ENCODE results near the gene MLN.

DNA sequence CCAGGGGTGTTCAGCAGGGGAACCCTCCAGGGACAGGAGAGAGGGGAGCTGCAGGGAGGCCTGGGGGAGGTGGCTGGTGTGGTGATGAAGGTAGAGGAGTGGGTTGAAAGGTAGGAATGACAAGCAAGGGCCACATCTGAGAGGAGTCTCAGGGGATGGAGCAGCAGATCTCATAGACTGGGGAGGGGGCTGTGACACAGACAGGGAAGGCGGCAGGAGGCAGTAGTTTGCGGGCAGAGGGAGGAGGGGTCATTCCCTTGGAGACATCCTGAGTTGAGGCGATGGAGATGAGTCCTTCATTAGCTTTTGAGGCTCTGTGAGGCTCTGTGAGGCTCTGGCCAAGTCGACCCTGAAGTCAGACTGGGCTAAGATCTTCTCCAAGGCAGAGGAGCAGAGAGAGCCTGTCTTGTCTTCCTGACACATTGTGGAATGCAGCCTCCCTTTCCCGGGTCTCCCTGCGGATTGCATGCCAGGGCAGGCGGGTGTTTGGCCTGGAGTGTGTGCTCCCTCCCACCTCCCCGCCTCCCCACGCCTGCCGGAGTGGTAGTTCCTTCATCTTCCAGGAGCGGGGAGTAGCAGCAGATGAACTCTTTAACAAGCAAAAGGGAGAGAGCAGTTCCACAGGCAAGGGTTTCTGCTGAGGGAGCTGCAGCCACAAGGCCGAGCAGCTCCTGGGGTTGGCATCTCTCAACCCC lies 34.3 kb upstream of the MLN start:
- TF ChIP-seq, protein P1, sequence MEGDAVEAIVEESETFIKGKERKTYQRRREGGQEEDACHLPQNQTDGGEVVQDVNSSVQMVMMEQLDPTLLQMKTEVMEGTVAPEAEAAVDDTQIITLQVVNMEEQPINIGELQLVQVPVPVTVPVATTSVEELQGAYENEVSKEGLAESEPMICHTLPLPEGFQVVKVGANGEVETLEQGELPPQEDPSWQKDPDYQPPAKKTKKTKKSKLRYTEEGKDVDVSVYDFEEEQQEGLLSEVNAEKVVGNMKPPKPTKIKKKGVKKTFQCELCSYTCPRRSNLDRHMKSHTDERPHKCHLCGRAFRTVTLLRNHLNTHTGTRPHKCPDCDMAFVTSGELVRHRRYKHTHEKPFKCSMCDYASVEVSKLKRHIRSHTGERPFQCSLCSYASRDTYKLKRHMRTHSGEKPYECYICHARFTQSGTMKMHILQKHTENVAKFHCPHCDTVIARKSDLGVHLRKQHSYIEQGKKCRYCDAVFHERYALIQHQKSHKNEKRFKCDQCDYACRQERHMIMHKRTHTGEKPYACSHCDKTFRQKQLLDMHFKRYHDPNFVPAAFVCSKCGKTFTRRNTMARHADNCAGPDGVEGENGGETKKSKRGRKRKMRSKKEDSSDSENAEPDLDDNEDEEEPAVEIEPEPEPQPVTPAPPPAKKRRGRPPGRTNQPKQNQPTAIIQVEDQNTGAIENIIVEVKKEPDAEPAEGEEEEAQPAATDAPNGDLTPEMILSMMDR (IDR thresholded peaks at IDR 0.05) = no peak
- no peak for TF ChIP-seq POLR2A (IDR thresholded peaks at IDR 0.05)
- no peak for TF ChIP-seq POLR2AphosphoS5 (IDR thresholded peaks at IDR 0.05)
